K562 (cell line): ENCODE data around the gene WDHD1. TPM values are rescaled to one million over a fixed set of nuclear protein-coding genes. Genes with fewer than 3 reads are reported as not detected.

Experiments
- ATF1 ChIP-seq, 2 experiments: fragments of 450-650 bp in 1 of 2; IDR thresholded peaks; 2 replicates each; pipeline ENCODE4 v1.6.1; 2016; ENCODE audit warnings: missing compliant biosample characterization in 1 of 2, missing genetic modification characterization in 1 of 2
- CCNT2 ChIP-seq: IDR thresholded peaks from 2 replicates; pipeline ENCODE4 v1.6.1; 2011; ENCODE audit warnings: borderline replicate concordance, low read depth, mild to moderate bottlenecking, moderate library complexity, mixed read lengths, low read length; ENCODE audit not compliant: insufficient read length; ENCODE audit errors: extremely low read depth
- ESRRA ChIP-seq: fragments of 450-650 bp; IDR thresholded peaks from 2 replicates; pipeline ENCODE4 v1.6.1; 2014; ENCODE audit warnings: low read depth, mild to moderate bottlenecking, moderate library complexity, borderline replicate concordance
- GTF2A2 ChIP-seq: IDR thresholded peaks from 2 replicates; pipeline ENCODE4 v1.6.1; 2016; ENCODE audit warnings: mild to moderate bottlenecking, missing genetic modification characterization, missing compliant biosample characterization
- KAT8 ChIP-seq: fragments of 450-650 bp; IDR thresholded peaks from 2 replicates; pipeline ENCODE4 v1.6.1; 2016; ENCODE audit warnings: low read depth, mild to moderate bottlenecking
- NFYB ChIP-seq: IDR thresholded peaks from 2 replicates; pipeline ENCODE4 v1.6.1; 2011; ENCODE audit warnings: mild to moderate bottlenecking, moderate library complexity; ENCODE audit not compliant: insufficient read length; ENCODE audit errors: extremely low read depth
- NR1H2 ChIP-seq: sonication (generic); formaldehyde crosslinking; IDR thresholded peaks from 2 replicates; pipeline ENCODE4 v1.4.0; 2020; ENCODE audit warnings: mild to moderate bottlenecking, missing genetic modification reagents
- PCBP1 ChIP-seq: fragments of 200-400 bp; formaldehyde crosslinking; IDR thresholded peaks from 2 replicates; pipeline ENCODE4 v1.6.1; 2018; ENCODE audit warnings: mild to moderate bottlenecking, low read depth, low read length; ENCODE audit not compliant: poor library complexity, severe bottlenecking
- RBBP5 ChIP-seq: fragments of 200-600 bp; sonication (generic); IDR thresholded peaks from 2 replicates; pipeline ENCODE4 v1.6.1; 2012; ENCODE audit warnings: borderline replicate concordance, mild to moderate bottlenecking, low read length, control low read depth, inconsistent platforms; ENCODE audit not compliant: insufficient read depth, poor library complexity, severe bottlenecking
- RBM25 ChIP-seq: fragments of 200-400 bp; formaldehyde crosslinking; IDR thresholded peaks from 2 replicates; pipeline ENCODE4 v1.6.1; 2018; ENCODE audit warnings: low read length, low read depth, moderate library complexity; ENCODE audit not compliant: severe bottlenecking
- SMAD4 ChIP-seq: fragments of 250-450 bp; sonication (Bioruptor Pico); conservative IDR thresholded peaks from 2 replicates; pipeline ENCODE4 v1.8.0; 2021; ENCODE audit warnings: inconsistent platforms, mild to moderate bottlenecking, moderate library complexity
- SMARCE1 ChIP-seq: fragments of 450-650 bp; IDR thresholded peaks from 2 replicates; pipeline ENCODE4 v1.7.1; 2016; ENCODE audit warnings: mild to moderate bottlenecking
- SP1 ChIP-seq: sonication (generic); formaldehyde crosslinking; IDR thresholded peaks from 2 replicates; pipeline ENCODE4 v1.8.1; 2022; ENCODE audit warnings: mild to moderate bottlenecking, missing genetic modification reagents
- SRSF3 ChIP-seq: fragments of 200-400 bp; formaldehyde crosslinking; IDR thresholded peaks from 2 replicates; pipeline ENCODE4 v1.6.1; 2016; ENCODE audit warnings: mild to moderate bottlenecking, low read length, moderate library complexity; ENCODE audit not compliant: insufficient read depth
- TAF7 ChIP-seq: fragments of 450-650 bp; IDR thresholded peaks from 2 replicates; pipeline ENCODE4 v1.6.1; 2016; ENCODE audit warnings: missing genetic modification characterization, missing compliant biosample characterization
- ZEB2 ChIP-seq: fragments of 450-650 bp; IDR thresholded peaks from 2 replicates; pipeline ENCODE4 v1.6.1; 2016
- polyA plus RNA-seq, 8 experiments: library from polyadenylated mRNA; depleted of rRNA in 4 of 8; stranded (reverse) in 5 of 8; unstranded in 3 of 8; fragments of >200 nt; fragmentation: Nextera tagmentation in 2 of 8; fragmentation: Illumina TruSeq in 1 of 8; extraction: Ambion mirVana in 2 of 8; extraction: Trizol in 1 of 8; gene quantifications; 2 replicates each; pipeline versions ENCODE4 v1.2.1 to v1.2.3, GENCODE V29; 2011 to 2014; ENCODE audit warnings: inconsistent platforms in 1 of 8, missing spikeins in 1 of 8
- total RNA-seq, 7 experiments: library from RNA; depleted of rRNA in 6 of 7; stranded (reverse); fragments of >200 nt in 6 of 7; fragmentation: Illumina TruSeq in 2 of 7; extraction: Trizol in 2 of 7; gene quantifications; 2 replicates each; pipeline versions ENCODE4 v1.2.1 to v1.2.3, GENCODE V29; 2011 to 2021; ENCODE audit warnings: low replicate concordance in 1 of 7
- TF ChIP-seq, protein P1 (sequence below), 2 experiments: fragments of 450-650 bp; IDR thresholded peaks; 2 replicates each; pipeline ENCODE4 v1.6.1; 2016
- TF ChIP-seq, protein P2 (sequence below): fragments of 250-450 bp; sonication (Bioruptor Pico); IDR thresholded peaks from 2 replicates; pipeline ENCODE4 v1.8.0; 2021; ENCODE audit warnings: mild to moderate bottlenecking, moderate library complexity
- TF ChIP-seq, protein P3 (sequence below): fragments of 450-650 bp; IDR thresholded peaks from 2 replicates; pipeline ENCODE4 v1.6.1; 2016; ENCODE audit warnings: borderline replicate concordance
- TF ChIP-seq, protein P4 (sequence below), 2 experiments: fragments of 250-450 bp in 1 of 2; fragments of 450-650 bp in 1 of 2; sonication (Bioruptor Pico) in 1 of 2; IDR thresholded peaks; 2 replicates each; pipeline versions ENCODE4 v1.6.1 to v1.8.0; 2016 to 2021; ENCODE audit warnings: mild to moderate bottlenecking in 2 of 2, moderate library complexity in 2 of 2, missing compliant biosample characterization in 1 of 2, missing genetic modification characterization in 1 of 2

The WDHD1 gene
- total and polyA plus RNA-seq, 9 of the 15 experiments (the other 6 are each of a cell fraction or from before 2014, with no cell fraction given): 11.7 to 39.1 (median 30.0) TPM

DNA sequence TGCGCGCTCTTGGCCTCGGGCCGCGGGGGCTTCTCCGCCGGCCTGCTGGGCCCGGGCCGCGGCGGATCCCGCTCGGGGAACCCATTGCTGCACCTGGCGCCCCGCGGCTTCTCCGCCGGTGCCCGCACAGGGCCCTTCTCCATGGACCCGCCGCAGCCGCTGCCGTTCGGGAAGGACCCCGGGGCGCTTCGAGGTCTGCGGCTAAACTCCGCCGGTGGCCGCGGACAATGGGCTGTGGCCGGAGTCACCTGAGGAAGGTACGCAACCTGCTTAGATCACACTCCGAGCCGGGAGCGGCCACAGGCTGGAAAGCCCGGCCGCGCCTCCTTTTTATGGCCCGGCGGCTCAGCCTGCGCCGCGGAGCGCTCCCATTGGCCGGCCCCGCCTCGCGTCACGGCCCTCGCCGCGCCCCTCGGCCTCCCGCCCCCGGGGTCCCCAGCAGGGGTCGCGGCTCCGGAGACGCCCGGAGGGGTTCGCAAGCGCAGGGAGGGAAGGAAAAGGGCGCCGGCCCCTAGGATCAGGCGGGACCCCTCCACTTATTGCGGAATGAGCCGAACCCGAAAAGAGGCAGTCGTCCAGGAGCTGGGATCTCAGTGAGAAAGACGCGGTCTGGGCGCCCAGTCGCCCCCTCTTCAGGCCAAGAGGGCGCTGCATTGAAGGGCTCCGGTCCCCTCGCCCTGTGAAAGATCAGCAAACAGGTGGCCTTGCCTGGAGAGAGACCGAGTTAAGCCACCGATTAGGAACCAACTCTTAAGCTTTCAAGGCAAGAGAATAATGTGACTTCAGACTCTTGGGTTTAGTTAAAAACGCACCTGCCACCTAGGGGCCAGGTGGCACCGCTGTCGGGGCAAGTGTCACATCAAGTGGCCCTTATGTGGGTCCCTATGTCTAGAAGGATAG lies 124.1 kb downstream of the WDHD1 start, which contains the start of gene GCH1 (continued):
- TF ChIP-seq, protein P1, sequence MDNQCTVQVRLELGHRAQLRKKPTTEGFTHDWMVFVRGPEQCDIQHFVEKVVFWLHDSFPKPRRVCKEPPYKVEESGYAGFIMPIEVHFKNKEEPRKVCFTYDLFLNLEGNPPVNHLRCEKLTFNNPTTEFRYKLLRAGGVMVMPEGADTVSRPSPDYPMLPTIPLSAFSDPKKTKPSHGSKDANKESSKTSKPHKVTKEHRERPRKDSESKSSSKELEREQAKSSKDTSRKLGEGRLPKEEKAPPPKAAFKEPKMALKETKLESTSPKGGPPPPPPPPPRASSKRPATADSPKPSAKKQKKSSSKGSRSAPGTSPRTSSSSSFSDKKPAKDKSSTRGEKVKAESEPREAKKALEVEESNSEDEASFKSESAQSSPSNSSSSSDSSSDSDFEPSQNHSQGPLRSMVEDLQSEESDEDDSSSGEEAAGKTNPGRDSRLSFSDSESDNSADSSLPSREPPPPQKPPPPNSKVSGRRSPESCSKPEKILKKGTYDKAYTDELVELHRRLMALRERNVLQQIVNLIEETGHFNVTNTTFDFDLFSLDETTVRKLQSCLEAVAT (IDR thresholded peaks at IDR 0.05): no peak
- TF ChIP-seq SRSF3: no peak
- TF ChIP-seq, protein P2, sequence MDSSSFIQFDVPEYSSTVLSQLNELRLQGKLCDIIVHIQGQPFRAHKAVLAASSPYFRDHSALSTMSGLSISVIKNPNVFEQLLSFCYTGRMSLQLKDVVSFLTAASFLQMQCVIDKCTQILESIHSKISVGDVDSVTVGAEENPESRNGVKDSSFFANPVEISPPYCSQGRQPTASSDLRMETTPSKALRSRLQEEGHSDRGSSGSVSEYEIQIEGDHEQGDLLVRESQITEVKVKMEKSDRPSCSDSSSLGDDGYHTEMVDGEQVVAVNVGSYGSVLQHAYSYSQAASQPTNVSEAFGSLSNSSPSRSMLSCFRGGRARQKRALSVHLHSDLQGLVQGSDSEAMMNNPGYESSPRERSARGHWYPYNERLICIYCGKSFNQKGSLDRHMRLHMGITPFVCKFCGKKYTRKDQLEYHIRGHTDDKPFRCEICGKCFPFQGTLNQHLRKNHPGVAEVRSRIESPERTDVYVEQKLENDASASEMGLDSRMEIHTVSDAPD (CRISPR knock-in tag): no peak
- peak; percentile 5 for TF ChIP-seq PCBP1
- TF ChIP-seq SMARCE1: no peak
- peak; percentile 35; the same call in 1 of the 2 replicates for TF ChIP-seq SP1 (CRISPR knock-in tag)
- no peak for TF ChIP-seq ATF1 (CRISPR knock-in tag; IDR thresholded peaks at IDR 0.05)
- peak; percentile 90 for TF ChIP-seq ATF1 (tag; IDR thresholded peaks at IDR 0.05)
- peak; percentile 90 for TF ChIP-seq RBM25
- TF ChIP-seq RBBP5: peak; percentile 32
- no peak for TF ChIP-seq KAT8
- TF ChIP-seq TAF7 (tag): 0 out of 2 replicates have a peak, but pooled peaks have one; percentile 14
- peak; percentile 27 for TF ChIP-seq CCNT2
- TF ChIP-seq, protein P3, sequence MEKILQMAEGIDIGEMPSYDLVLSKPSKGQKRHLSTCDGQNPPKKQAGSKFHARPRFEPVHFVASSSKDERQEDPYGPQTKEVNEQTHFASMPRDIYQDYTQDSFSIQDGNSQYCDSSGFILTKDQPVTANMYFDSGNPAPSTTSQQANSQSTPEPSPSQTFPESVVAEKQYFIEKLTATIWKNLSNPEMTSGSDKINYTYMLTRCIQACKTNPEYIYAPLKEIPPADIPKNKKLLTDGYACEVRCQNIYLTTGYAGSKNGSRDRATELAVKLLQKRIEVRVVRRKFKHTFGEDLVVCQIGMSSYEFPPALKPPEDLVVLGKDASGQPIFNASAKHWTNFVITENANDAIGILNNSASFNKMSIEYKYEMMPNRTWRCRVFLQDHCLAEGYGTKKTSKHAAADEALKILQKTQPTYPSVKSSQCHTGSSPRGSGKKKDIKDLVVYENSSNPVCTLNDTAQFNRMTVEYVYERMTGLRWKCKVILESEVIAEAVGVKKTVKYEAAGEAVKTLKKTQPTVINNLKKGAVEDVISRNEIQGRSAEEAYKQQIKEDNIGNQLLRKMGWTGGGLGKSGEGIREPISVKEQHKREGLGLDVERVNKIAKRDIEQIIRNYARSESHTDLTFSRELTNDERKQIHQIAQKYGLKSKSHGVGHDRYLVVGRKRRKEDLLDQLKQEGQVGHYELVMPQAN: no peak
- 0 out of 2 replicates have a peak, but pooled peaks have one; percentile 27 for TF ChIP-seq SMAD4 (CRISPR knock-in tag)
- no peak for TF ChIP-seq NR1H2
- TF ChIP-seq ZEB2: 0 out of 2 replicates have a peak, but pooled peaks have one; percentile 8
- TF ChIP-seq ESRRA: 0 out of 2 replicates have a peak, but pooled peaks have one; percentile 12
- peak; percentile 65 for TF ChIP-seq NFYB
- TF ChIP-seq GTF2A2: 0 out of 2 replicates have a peak, but pooled peaks have one; percentile 55
- TF ChIP-seq, protein P4, sequence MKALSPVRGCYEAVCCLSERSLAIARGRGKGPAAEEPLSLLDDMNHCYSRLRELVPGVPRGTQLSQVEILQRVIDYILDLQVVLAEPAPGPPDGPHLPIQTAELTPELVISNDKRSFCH (CRISPR knock-in tag; IDR thresholded peaks at IDR 0.05): no peak
- TF ChIP-seq, protein P4 (tag; IDR thresholded peaks at IDR 0.05): no peak
